ENCODE data around the gene EXOC6.

GRCh38 chr10:92811986-92812385 is 36.3 kb upstream of the EXOC6 start:
- TF ChIP-seq CTCF (IDR thresholded peaks at IDR 0.05; ENCODE audit: insufficient read depth, low read length): no peak
- TF ChIP-seq POLR2AphosphoS5 (IDR thresholded peaks at IDR 0.05; ENCODE audit: low read depth): no peak

Measured in HL-60 (cell line).